H1 (cell line): ENCODE data around the gene GJA10. TPM values are rescaled to one million over a fixed set of nuclear protein-coding genes. Genes with fewer than 3 reads are reported as not detected.

Experiments used
- CTCF ChIA-PET: fragments of 300-600 bp; sonication (Branson Sonifier 250); formaldehyde crosslinking; loops from one replicate; lab custom pipeline; 2021; ENCODE audit not compliant: partially characterized antibody; lab: Charles Lee
- POLR2A ChIA-PET: fragments of 300-600 bp; sonication (Branson Sonifier 250); formaldehyde crosslinking; loops from one replicate; lab custom pipeline; 2021; ENCODE audit warnings: inconsistent platforms; ENCODE audit not compliant: partially characterized antibody; lab: Charles Lee
- DNase-seq, 2 experiments: peaks; one replicate each; pipeline versions ENCODE4 v3.0.0 to v3.0.0-alpha.2; 2010 to 2022; ENCODE audit warnings: low spot score in 2 of 2, low read depth in 1 of 2, mixed read lengths in 1 of 2
- FAIRE-seq: peaks from 2 replicates; lab custom pipeline; 2011; peaks lifted over from hg19 to GRCh38; lab: Jason Lieb, UNC
- H2AFZ ChIP-seq: 2 replicates; pipeline ENCODE4 v1.8.1; 2012; ENCODE audit warnings: low read length, inconsistent platforms
- H2AK5ac ChIP-seq: 2 replicates; pipeline ENCODE4 v1.6.1; 2013; ENCODE audit warnings: low read depth, low read length
- H2BK120ac ChIP-seq: replicated peaks from 2 replicates; pipeline ENCODE3; 2013; ENCODE audit warnings: low read depth, low read length, inconsistent platforms
- H2BK12ac ChIP-seq: 2 replicates; pipeline ENCODE4 v1.6.1; 2013; ENCODE audit warnings: low read depth, low read length
- H2BK15ac ChIP-seq: 2 replicates; pipeline ENCODE4 v1.6.1; 2013; ENCODE audit warnings: low read length
- H2BK20ac ChIP-seq: 2 replicates; pipeline ENCODE4 v1.6.1; 2013; ENCODE audit warnings: low read length
- H2BK5ac ChIP-seq: 2 replicates; pipeline ENCODE4 v1.6.1; 2013; ENCODE audit warnings: low read depth, low read length
- H3K14ac ChIP-seq: 2 replicates; pipeline ENCODE4 v1.6.1; 2013; ENCODE audit warnings: inconsistent platforms; ENCODE audit not compliant: insufficient read length
- H3K18ac ChIP-seq: 2 replicates; pipeline ENCODE4 v1.6.1; 2013; ENCODE audit warnings: low read length; ENCODE audit errors: extremely low read depth
- H3K23ac ChIP-seq: 2 replicates; pipeline ENCODE4 v1.6.1; 2013; ENCODE audit warnings: inconsistent platforms; ENCODE audit not compliant: insufficient read length
- H3K23me2 ChIP-seq: 2 replicates; pipeline ENCODE4 v1.6.1; 2013; ENCODE audit warnings: low read depth, low read length
- H3K27ac ChIP-seq: 2 replicates; pipeline ENCODE4 v1.6.1; 2011; ENCODE audit warnings: low read depth, low read length, inconsistent platforms
- H3K27me3 ChIP-seq, 4 experiments: replicated peaks in 1 of 4; 1 replicate in 1 of 4; 2 replicates in 3 of 4; pipeline versions ENCODE4 v1.6.1 to v1.8.1; 2011 to 2013; ENCODE audit warnings: low read length in 3 of 4, mild to moderate bottlenecking in 3 of 4, inconsistent platforms in 2 of 4, mixed read lengths in 2 of 4, moderate library complexity in 1 of 4; ENCODE audit not compliant: control insufficient read depth in 3 of 4, insufficient read depth in 3 of 4; ENCODE audit errors: extremely low read depth in 1 of 4
- H3K36me3 ChIP-seq, 4 experiments: 2 replicates each; pipeline versions ENCODE4 v1.6.1 to v1.8.1; 2011 to 2013; ENCODE audit warnings: mild to moderate bottlenecking in 4 of 4, low read length in 3 of 4, moderate library complexity in 2 of 4, control low read depth in 1 of 4, inconsistent platforms in 1 of 4; ENCODE audit not compliant: insufficient read depth in 4 of 4, control insufficient read depth in 2 of 4
- H3K4ac ChIP-seq: replicated peaks from 2 replicates; pipeline ENCODE3; 2013; ENCODE audit warnings: low read length, low read depth, mixed read lengths, inconsistent platforms; ENCODE audit not compliant: insufficient read length
- H3K4me1 ChIP-seq, 4 experiments: replicated peaks in 1 of 4; 1 replicate in 1 of 4; 2 replicates in 3 of 4; pipeline versions ENCODE4 v1.6.1 to v1.8.1; 2011 to 2013; ENCODE audit warnings: low read length in 3 of 4, inconsistent platforms in 2 of 4, mixed read lengths in 1 of 4; ENCODE audit not compliant: insufficient read depth in 4 of 4, control insufficient read depth in 3 of 4
- H3K4me2 ChIP-seq, 2 experiments: 2 replicates each; pipeline versions ENCODE4 v1.6.1 to v1.8.1; 2011 to 2013; ENCODE audit warnings: low read depth in 2 of 2, low read length in 2 of 2, control low read depth in 1 of 2, inconsistent platforms in 1 of 2, mild to moderate bottlenecking in 1 of 2; ENCODE audit not compliant: insufficient read depth in 1 of 2
- H3K4me3 ChIP-seq, 4 experiments: fragments of 200-600, 300-600 bp in 1 of 4; sonication (generic), shearing (Covaris generic), sonication (Bioruptor Twin) in 1 of 4; 2 replicates each; pipeline versions ENCODE4 v1.5.1 to v1.8.1; 2011 to 2016; ENCODE audit warnings: low read length in 4 of 4, low read depth in 3 of 4, control low read depth in 2 of 4, inconsistent platforms in 2 of 4, mild to moderate bottlenecking in 2 of 4, mixed read lengths in 1 of 4, moderate library complexity in 1 of 4; ENCODE audit not compliant: insufficient read depth in 2 of 4; ENCODE audit errors: extremely low read depth in 1 of 4
- H3K56ac ChIP-seq: replicated peaks from 2 replicates; pipeline ENCODE3; 2013; ENCODE audit warnings: low read depth, mild to moderate bottlenecking, mixed read lengths, low read length, inconsistent platforms; ENCODE audit not compliant: insufficient read length
- H3K79me1 ChIP-seq: 2 replicates; pipeline ENCODE4 v1.6.1; 2013; ENCODE audit warnings: low read depth, low read length, control low read depth
- H3K79me2 ChIP-seq, 2 experiments: 2 replicates each; pipeline versions ENCODE4 v1.6.1 to v1.8.1; 2012 to 2013; ENCODE audit warnings: low read length in 2 of 2, mild to moderate bottlenecking in 2 of 2, inconsistent platforms in 1 of 2; ENCODE audit not compliant: insufficient read depth in 2 of 2, control insufficient read depth in 1 of 2
- H3K9ac ChIP-seq, 4 experiments: replicated peaks in 1 of 4; 1 replicate in 1 of 4; 2 replicates in 3 of 4; pipeline versions ENCODE4 v1.6.1 to v1.8.1; 2011 to 2013; ENCODE audit warnings: low read depth in 3 of 4, low read length in 3 of 4, control low read depth in 2 of 4, mild to moderate bottlenecking in 2 of 4, moderate library complexity in 2 of 4, inconsistent platforms in 1 of 4; ENCODE audit errors: extremely low read depth in 1 of 4
- H3K9me3 ChIP-seq, 2 experiments: 2 replicates each; pipeline versions ENCODE4 v1.6.1 to v1.8.1; 2012 to 2013; ENCODE audit warnings: mild to moderate bottlenecking in 2 of 2, moderate library complexity in 2 of 2, control low read depth in 1 of 2, inconsistent platforms in 1 of 2, low read depth in 1 of 2, low read length in 1 of 2, mixed read lengths in 1 of 2; ENCODE audit not compliant: insufficient read depth in 2 of 2
- H4K20me1 ChIP-seq, 2 experiments: replicated peaks in 1 of 2; 2 replicates each; pipeline versions ENCODE3 to v1.8.1; 2011 to 2013; ENCODE audit warnings: inconsistent platforms in 2 of 2, low read length in 2 of 2, mild to moderate bottlenecking in 1 of 2; ENCODE audit not compliant: insufficient read depth in 2 of 2, control insufficient read depth in 1 of 2
- H4K5ac ChIP-seq: 2 replicates; pipeline ENCODE4 v1.6.1; 2013; ENCODE audit warnings: low read length, low read depth, mixed read lengths, inconsistent platforms; ENCODE audit not compliant: insufficient read length
- H4K8ac ChIP-seq: 2 replicates; pipeline ENCODE4 v1.8.0; 2013; ENCODE audit warnings: mild to moderate bottlenecking, moderate library complexity, low read length, inconsistent platforms; ENCODE audit not compliant: insufficient read depth; ENCODE audit errors: extremely low read depth
- H4K91ac ChIP-seq: replicated peaks from 2 replicates; pipeline ENCODE3; 2013; ENCODE audit warnings: low read length, mixed read lengths, inconsistent platforms; ENCODE audit not compliant: insufficient read length
- EGR1 ChIP-seq: IDR thresholded peaks from 2 replicates; pipeline ENCODE4 v1.6.1; 2011; ENCODE audit warnings: low read depth, low read length, borderline replicate concordance
- WGBS, 2 experiments: shearing (Covaris generic) in 1 of 2; methylation state at CpG; one replicate each; pipeline versions ENCODE4 v1.1.6 to v1.1.7; 2013 to 2015; ENCODE audit warnings: low lambda C conversion rate in 2 of 2, mixed read lengths in 2 of 2, inconsistent platforms in 1 of 2, low coverage in 1 of 2, missing lambda C conversion rate in 1 of 2; ENCODE audit not compliant: insufficient replicate concordance in 2 of 2, insufficient coverage in 1 of 2, insufficient read length in 1 of 2; ENCODE audit errors: extremely low coverage in 1 of 2, missing lambda C conversion rate in 1 of 2; 5-methylcytosine and 5-hydroxymethylcytosine counted together
- polyA plus RNA-seq, 7 experiments: library from polyadenylated mRNA; depleted of rRNA in 3 of 7; stranded (reverse) in 5 of 7; unstranded in 2 of 7; fragments of >200 nt in 5 of 7; fragments of 200-250 nt in 2 of 7; gene quantifications; 1 replicate in 5 of 7; 2 replicates in 1 of 7; 4 replicates in 1 of 7; pipeline versions ENCODE4 v1.2.1 to v1.2.3, GENCODE V29; 2011 to 2013; ENCODE audit warnings: missing spikeins in 2 of 7, mixed read lengths in 2 of 7
- total RNA-seq: library from RNA; stranded (reverse); fragmentation: NEBNext Ultra II Directional; extraction: Animal tissue kit (Norgen Biotek cat#: 25700); gene quantifications from 2 replicates; pipeline ENCODE4 v1.2.1, GENCODE V29; 2021

Gene GJA10
- total and polyA plus RNA-seq, 2 of the 8 experiments (the other 6 are each of a cell fraction or from before 2014, with no cell fraction given), result 0.21 TPM; not detected in 1

GRCh38 chr6:89936177-89936576, 41.9 kb downstream of the GJA10 start:
- no peak overlapping the region for H3K56ac ChIP-seq
- FAIRE-seq, result no peak
- POLR2A ChIA-PET, result no interaction called here

More at GRCh38 chr6:89936177-89936576, 41.9 kb downstream of the GJA10 start:
- Histone ChIP-seq H3K27ac (no peak overlapping the region), H2BK15ac (no peak overlapping the region), H2AFZ (no peak overlapping the region), H4K20me1 (no peaks in the 10 kb centered on the region), H3K79me2 (no peaks in the 10 kb centered on the region), H4K91ac (no peak overlapping the region), H3K79me1 (no peaks in the 10 kb centered on the region), H2BK20ac (no peak overlapping the region), H3K36me3 (peaks cover 0 to 5% (median 0%) of the 10 kb centered on the region in 4 experiments; a peak in 1 of 8 replicates), H3K4me1 (no peaks in the 10 kb centered on the region; a peak in 3 of 7 replicates), H2AK5ac (no peak overlapping the region), H3K9ac (no peak overlapping the region), H3K23me2 (no peaks in the 10 kb centered on the region), H3K4ac (no peak overlapping the region), H3K14ac (no peak overlapping the region), H3K4me3 (no peak overlapping the region), H4K5ac (no peak overlapping the region), H3K9me3 (no peaks in the 10 kb centered on the region), H3K4me2 (no peak overlapping the region), H2BK120ac (no peak overlapping the region), H3K27me3 (no peaks in the 10 kb centered on the region), H4K8ac (no peak overlapping the region), H2BK12ac (no peak overlapping the region), H3K23ac (no peak overlapping the region), H2BK5ac (no peak overlapping the region), H3K18ac (no peak overlapping the region)
- WGBS, 2 experiments, result 80% methylated on average over 1 of the region's 1 CpG; no CpG with 5 or more reads in 1 of the 2 experiments
- no peak for TF ChIP-seq EGR1
- CTCF ChIA-PET, result interaction anchor here (0.8 to 1.1 kb wide), 2 partner anchors 541 to 543 kb away, joined by 4 read pairs; no protein-coding TSS in a partner anchor
- no peak for DNase-seq
